Prostate gland (tissue), 2 donors: ENCODE data around the gene PDE7B. TPM values are rescaled to one million over a fixed set of nuclear protein-coding genes. Genes with fewer than 3 reads are reported as not detected.

ENCODE experiments used
- DNase-seq: peaks from one replicate; pipeline ENCODE4 v3.0.0-alpha.2; 2019; ENCODE audit warnings: low spot score
- H3K27ac ChIP-seq, 2 donors: fragments of 200-600 bp; sonication (generic); 2 replicates each; pipeline ENCODE4 v1.5.1; 2017 to 2019
- H3K27me3 ChIP-seq: fragments of 200-600 bp; sonication (generic); replicated peaks from 2 replicates; pipeline ENCODE4 v1.5.1; 2019; ENCODE audit not compliant: insufficient read depth
- H3K36me3 ChIP-seq, 2 donors: fragments of 200-600 bp; sonication (generic); 1 replicate in 1 of 2; 2 replicates in 1 of 2; pipeline versions ENCODE4 v1.5.1 to v1.8.1; 2017 to 2019
- H3K4me1 ChIP-seq: fragments of 200-600 bp; sonication (generic); replicated peaks from 2 replicates; pipeline ENCODE4 v1.5.1; 2019
- H3K4me3 ChIP-seq, 2 donors: fragments of 200-600 bp; sonication (generic); 2 replicates each; pipeline ENCODE4 v1.5.1; 2017 to 2019
- H3K9me3 ChIP-seq: fragments of 200-600 bp; sonication (generic); 2 replicates; pipeline ENCODE4 v1.5.1; 2017
- CTCF ChIP-seq, 4 experiments: fragments of 200-600 bp in 2 of 4; fragments of 450-650 bp in 2 of 4; sonication (generic) in 2 of 4; IDR thresholded peaks; 1 replicate in 3 of 4; 2 replicates in 1 of 4; pipeline ENCODE4 v1.5.1; 2016 to 2019; ENCODE audit warnings: antibody characterized with exemption in 4 of 4, mild to moderate bottlenecking in 2 of 4, moderate library complexity in 2 of 4
- POLR2A ChIP-seq: fragments of 450-650 bp; IDR thresholded peaks from one replicate; pipeline ENCODE4 v1.6.1; 2016; ENCODE audit warnings: antibody characterized with exemption, mild to moderate bottlenecking
- POLR2AphosphoS5 ChIP-seq: sonication (generic); formaldehyde crosslinking; IDR thresholded peaks from one replicate; pipeline ENCODE4 v1.6.1; 2017; ENCODE audit warnings: antibody characterized with exemption
- WGBS: methylation state at CpG from one replicate; pipeline ENCODE4 v1.1.5; 2018; 5-methylcytosine and 5-hydroxymethylcytosine counted together
- intact Hi-C: fragments of 100-400 bp; cut with DNase I; formaldehyde crosslinking; loops from one replicate; pipeline ENCODE4 v1.14.2; 2022
- total RNA-seq, 2 donors: library from RNA; depleted of rRNA; stranded (reverse); fragments of >200 nt; gene quantifications; one replicate each; pipeline ENCODE4 v1.1.0, GENCODE V29; 2016

PDE7B gene
- total RNA-seq, 2 donors from 2014 or later, result 4.7 to 6.3 TPM

GRCh38 chr6:136088693-136089092 lies 237.2 kb downstream of the PDE7B start:
- intact Hi-C loops, result no loop called here
- H3K4me1 ChIP-seq, result no peaks in the 10 kb centered on the region
- H3K9me3 ChIP-seq, result no peaks in the 10 kb centered on the region
- 41% methylated on average over 5 of the region's 5 CpGs for WGBS
- no peak for DNase-seq
- H3K27ac ChIP-seq, result no peak overlapping the region
- H3K36me3 ChIP-seq, result no peaks in the 10 kb centered on the region
- no peak for TF ChIP-seq POLR2A
- no peak for TF ChIP-seq POLR2AphosphoS5
- TF ChIP-seq CTCF (IDR thresholded peaks at IDR 0.05), result no peak
- no peaks in the 10 kb centered on the region for H3K27me3 ChIP-seq
- H3K4me3 ChIP-seq, result no peak overlapping the region

GRCh38 chr6:136089876-136090275 lies 238.4 kb downstream of the PDE7B start:
- intact Hi-C loops, result no loop called here
- DNase-seq, result no peak
- no peaks in the 10 kb centered on the region for H3K4me1 ChIP-seq
- no peak overlapping the region for H3K4me3 ChIP-seq
- 82% methylated on average over 6 of the region's 6 CpGs for WGBS
- no peaks in the 10 kb centered on the region for H3K9me3 ChIP-seq
- no peaks in the 10 kb centered on the region for H3K27me3 ChIP-seq
- TF ChIP-seq POLR2A (no peak), CTCF (IDR thresholded peaks at IDR 0.05) (no peak), POLR2AphosphoS5 (no peak)
- H3K36me3 ChIP-seq, result no peaks in the 10 kb centered on the region
- H3K27ac ChIP-seq, result no peak overlapping the region

- intact Hi-C loops, result no loop called here
- Histone ChIP-seq H3K9me3 (no peaks in the 10 kb centered on the region), H3K27ac (no peak overlapping the region), H3K36me3 (no peaks in the 10 kb centered on the region), H3K27me3 (no peaks in the 10 kb centered on the region), H3K4me3 (no peak overlapping the region), H3K4me1 (no peaks in the 10 kb centered on the region)
- no peak for DNase-seq
- no peak for TF ChIP-seq POLR2A
- TF ChIP-seq CTCF (IDR thresholded peaks at IDR 0.05), result no peak
- no peak for TF ChIP-seq POLR2AphosphoS5
- 77% methylated on average over 1 of the region's 1 CpG for WGBS
Measured at GRCh38 chr6:136090929-136091328, 239.4 kb downstream of the PDE7B start.

GRCh38 chr6:136092897-136093296 lies 241.4 kb downstream of the PDE7B start:
- no peaks in the 10 kb centered on the region for H3K27me3 ChIP-seq
- H3K27ac ChIP-seq, result no peak overlapping the region
- DNase-seq, result no peak
- H3K36me3 ChIP-seq, result no peaks in the 10 kb centered on the region
- no peaks in the 10 kb centered on the region for H3K4me1 ChIP-seq
- H3K4me3 ChIP-seq, result no peak overlapping the region
- TF ChIP-seq POLR2AphosphoS5 (no peak), CTCF (IDR thresholded peaks at IDR 0.05) (no peak), POLR2A (no peak)
- H3K9me3 ChIP-seq, result no peaks in the 10 kb centered on the region
- intact Hi-C loops, result no loop called here
- 75% methylated on average over 3 of the region's 3 CpGs for WGBS

GRCh38 chr6:136093835-136094234 lies 242.3 kb downstream of the PDE7B start:
- TF ChIP-seq POLR2AphosphoS5, result no peak
- no peak for TF ChIP-seq POLR2A
- no peak for TF ChIP-seq CTCF (IDR thresholded peaks at IDR 0.05)
- DNase-seq, result no peak
- Histone ChIP-seq H3K36me3 (no peaks in the 10 kb centered on the region), H3K4me3 (no peak overlapping the region), H3K9me3 (no peaks in the 10 kb centered on the region), H3K27ac (no peak overlapping the region), H3K27me3 (no peaks in the 10 kb centered on the region), H3K4me1 (no peaks in the 10 kb centered on the region)
- 94% methylated on average over 1 of the region's 1 CpG for WGBS
- intact Hi-C loops, result no loop called here
